ENCODE measurements around the gene PLA2G2E.
"Not testable (repeated sequence)": the region's sequence is repeated elsewhere in the genome, so short reads cannot be mapped to it uniquely, and the experiment has no call there.

The PLA2G2E gene

DNA sequence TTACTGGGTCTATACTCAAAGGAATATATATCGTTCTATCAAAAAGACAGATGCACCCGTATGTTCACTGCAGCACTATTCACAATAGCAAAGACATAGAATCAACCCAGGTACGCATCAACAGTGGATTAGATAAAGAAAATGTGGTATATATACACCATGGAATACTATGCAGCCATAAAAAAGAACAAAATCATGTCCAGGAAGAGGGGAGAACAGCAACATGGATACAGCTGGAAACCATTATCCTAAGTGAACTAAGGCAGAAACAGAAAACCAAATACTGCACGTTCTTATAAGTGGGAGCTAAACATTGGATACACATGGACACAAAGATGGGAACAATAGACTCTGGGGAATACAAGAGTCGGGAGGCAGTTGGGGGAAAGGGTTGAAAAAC is 42.6 kb downstream of the PLA2G2E start:
- DNase-seq, result not testable (repeated sequence)

DNA sequence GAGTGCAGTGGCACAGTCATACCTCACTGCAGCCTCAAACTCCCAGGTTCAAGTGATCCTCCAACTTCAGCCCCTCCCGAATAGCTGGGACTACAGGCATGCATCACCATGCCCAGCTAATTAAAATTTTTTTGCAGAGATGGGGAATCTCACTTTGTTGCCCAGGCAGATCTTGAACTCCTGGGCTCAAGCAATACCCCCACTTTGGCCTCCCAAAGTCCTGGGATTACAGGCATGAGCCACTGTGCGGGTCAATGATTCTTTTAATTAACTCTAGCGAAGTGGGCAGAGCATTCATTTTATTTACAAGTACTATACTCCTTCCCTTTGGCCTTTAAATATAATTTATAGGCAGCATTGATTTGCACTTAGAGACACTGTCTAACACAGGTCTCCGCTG is 43.8 kb downstream of the PLA2G2E start:
- DNase-seq, result no peak

- DNase-seq, result no peak
Observed at GRCh38 chr1:19879227-19879626, 44.2 kb downstream of the PLA2G2E start.

DNA sequence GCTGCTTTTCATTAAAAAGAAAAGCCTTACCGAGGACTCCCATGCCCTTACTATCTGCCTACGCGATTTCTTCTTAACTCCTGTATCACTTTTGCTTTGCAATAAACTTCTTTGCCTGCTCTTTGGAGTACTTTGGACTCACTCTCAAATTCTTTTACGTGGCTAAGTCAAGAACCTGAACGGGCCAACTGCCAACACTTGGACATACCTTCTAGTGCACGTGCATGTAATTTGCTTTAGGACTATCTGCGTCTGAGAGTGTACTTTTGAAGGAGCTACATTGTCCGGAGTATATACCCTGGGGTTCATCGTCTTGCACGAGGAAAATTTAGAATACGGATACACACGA is 44.8 kb downstream of the PLA2G2E start:
- DNase-seq, result no peak

- DNase-seq, result no peak
Observed at GRCh38 chr1:19877821-19878636, 45.4 kb downstream of the PLA2G2E start.

GRCh38 chr1:19877181-19877750 is 46.2 kb downstream of the PLA2G2E start:
- no peak for DNase-seq

DNA sequence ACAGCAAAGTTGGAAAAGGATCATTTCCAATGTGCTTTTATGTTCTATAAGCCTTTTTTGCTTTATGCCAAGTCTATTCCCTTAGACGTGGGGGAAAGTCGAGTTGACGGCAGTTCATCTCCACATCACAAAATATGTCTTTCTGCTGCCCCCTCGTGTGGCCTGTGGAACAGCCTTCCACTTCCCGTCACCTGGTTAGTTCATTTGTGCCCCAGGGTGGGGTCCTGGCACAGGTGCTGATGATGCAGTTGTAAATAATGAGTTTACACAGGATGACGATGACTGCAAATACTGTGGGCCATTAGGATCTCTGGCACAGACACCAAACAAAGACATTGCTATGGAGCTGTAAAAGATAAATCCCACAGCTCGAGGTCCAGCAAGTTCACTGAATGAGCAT is 51.2 kb downstream of the PLA2G2E start:
- DNase-seq, result no peak
